Left lung (tissue), 10 donors: ENCODE measurements around the gene SINHCAF. TPM values are rescaled to one million over a fixed set of nuclear protein-coding genes. Genes with fewer than 3 reads are reported as not detected.

Source experiments
- ATAC-seq: fragments of 200-7000 bp; cut with Tn5 transposase; one replicate; pipeline ENCODE4 v1.9.1; 2020; ENCODE audit warnings: moderate library complexity
- DNase-seq, 4 donors: peaks; one replicate each; pipeline ENCODE4 v3.0.0-alpha.2; 2013 to 2020
- H3K27ac ChIP-seq, 2 donors: fragments of 200-600 bp; sonication (generic) in 1 of 2; one replicate each; pipeline versions ENCODE4 v1.5.0 to v1.8.0; 2020 to 2021
- H3K27me3 ChIP-seq, 2 donors: fragments of 200-600 bp; sonication (generic) in 1 of 2; one replicate each; pipeline versions ENCODE4 v1.5.0 to v1.8.0; 2020 to 2021
- H3K36me3 ChIP-seq, 2 donors: fragments of 200-600 bp; sonication (generic) in 1 of 2; one replicate each; pipeline versions ENCODE4 v1.5.0 to v1.8.0; 2020 to 2021
- H3K4me1 ChIP-seq, 2 donors: fragments of 200-600 bp; one replicate each; pipeline ENCODE4 v1.8.0; 2021
- H3K4me3 ChIP-seq, 2 donors: fragments of 200-600 bp; sonication (generic) in 1 of 2; one replicate each; pipeline versions ENCODE4 v1.5.0 to v1.8.0; 2020 to 2021; ENCODE audit warnings: mild to moderate bottlenecking in 1 of 2
- H3K9me3 ChIP-seq, 2 donors: fragments of 200-600 bp; sonication (generic) in 1 of 2; one replicate each; pipeline versions ENCODE4 v1.5.0 to v1.8.0; 2020 to 2021
- intact Hi-C, 2 donors: fragments of 100-400 bp; cut with DNase I; formaldehyde crosslinking; loops; one replicate each; pipeline versions ENCODE4 v1.11.2 to v1.14.2; 2022
- polyA plus RNA-seq, 6 donors: library from polyadenylated mRNA; unstranded; fragments of 120-200 nt; gene quantifications; one replicate each; pipeline ENCODE4 v1.2.1, GENCODE V29; 2013; ENCODE audit not compliant: insufficient read length in 6 of 6
- total RNA-seq, 2 donors: library from RNA; stranded (reverse); fragmentation: NEBNext Ultra II Directional; extraction: Animal tissue kit (Norgen Biotek cat#: 25700); gene quantifications; one replicate each; pipeline ENCODE4 v1.2.1, GENCODE V29; 2021
- TF ChIP-seq, protein P1 (sequence below), 2 donors: fragments of 200-600 bp; sonication (generic) in 1 of 2; IDR thresholded peaks; one replicate each; pipeline versions ENCODE4 v1.5.0 to v1.8.0; 2021; ENCODE audit warnings: antibody characterized with exemption in 2 of 2
- donor health status: DM: no; HTN: yes; CAD: no.
- donor health status: DM: no; HTN: no; CAD: no.

The SINHCAF gene
- total and polyA plus RNA-seq, 8 donors: 37.9 to 138 (median 119) TPM

DNA sequence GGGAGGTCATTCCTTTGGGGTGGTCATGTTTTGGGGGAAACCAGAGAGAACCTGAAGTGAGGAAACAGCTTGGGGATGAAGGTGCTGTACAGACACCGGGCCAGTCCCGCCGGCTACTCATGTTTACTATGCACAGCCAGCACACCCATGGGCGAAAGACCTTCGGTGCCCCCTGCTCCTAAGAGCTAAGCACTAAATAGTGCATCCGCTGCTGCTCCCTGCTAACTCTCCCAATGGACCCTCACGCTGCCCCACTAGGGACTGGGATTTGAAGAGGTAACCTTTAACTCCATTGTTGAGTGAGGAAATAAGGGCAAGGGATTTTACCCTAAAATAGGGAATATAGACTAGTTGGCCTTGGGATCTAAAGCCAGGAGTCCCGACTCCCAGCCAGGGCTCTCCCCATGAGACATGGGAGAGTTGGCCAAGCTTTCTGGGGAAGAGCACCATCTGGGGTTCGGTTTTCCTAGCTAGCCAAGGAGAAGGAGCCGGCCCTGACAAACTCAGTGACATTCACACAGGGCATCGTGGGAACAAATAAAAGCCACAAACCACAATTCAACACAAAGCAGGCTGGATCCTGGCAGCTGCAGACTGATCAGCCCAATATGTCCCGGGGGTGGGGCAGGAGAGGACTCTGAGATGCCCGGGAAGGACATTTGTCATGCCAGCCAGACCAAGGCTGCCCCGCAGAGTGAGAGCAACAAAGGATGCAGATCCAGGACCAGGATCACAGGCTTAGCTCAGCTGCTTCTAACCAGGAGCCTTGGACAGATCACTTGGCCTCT, 91.7 kb downstream of the SINHCAF start:
- H3K4me3 ChIP-seq: no peak overlapping the region
- DNase-seq: no peak
- H3K36me3 ChIP-seq: no peaks in the 10 kb centered on the region
- no peak overlapping the region for H3K27ac ChIP-seq
- no peaks in the 10 kb centered on the region for H3K9me3 ChIP-seq
- intact Hi-C loops: no loop called here
- ATAC-seq: no peak
- no peaks in the 10 kb centered on the region for H3K4me1 ChIP-seq
- TF ChIP-seq, protein P1, sequence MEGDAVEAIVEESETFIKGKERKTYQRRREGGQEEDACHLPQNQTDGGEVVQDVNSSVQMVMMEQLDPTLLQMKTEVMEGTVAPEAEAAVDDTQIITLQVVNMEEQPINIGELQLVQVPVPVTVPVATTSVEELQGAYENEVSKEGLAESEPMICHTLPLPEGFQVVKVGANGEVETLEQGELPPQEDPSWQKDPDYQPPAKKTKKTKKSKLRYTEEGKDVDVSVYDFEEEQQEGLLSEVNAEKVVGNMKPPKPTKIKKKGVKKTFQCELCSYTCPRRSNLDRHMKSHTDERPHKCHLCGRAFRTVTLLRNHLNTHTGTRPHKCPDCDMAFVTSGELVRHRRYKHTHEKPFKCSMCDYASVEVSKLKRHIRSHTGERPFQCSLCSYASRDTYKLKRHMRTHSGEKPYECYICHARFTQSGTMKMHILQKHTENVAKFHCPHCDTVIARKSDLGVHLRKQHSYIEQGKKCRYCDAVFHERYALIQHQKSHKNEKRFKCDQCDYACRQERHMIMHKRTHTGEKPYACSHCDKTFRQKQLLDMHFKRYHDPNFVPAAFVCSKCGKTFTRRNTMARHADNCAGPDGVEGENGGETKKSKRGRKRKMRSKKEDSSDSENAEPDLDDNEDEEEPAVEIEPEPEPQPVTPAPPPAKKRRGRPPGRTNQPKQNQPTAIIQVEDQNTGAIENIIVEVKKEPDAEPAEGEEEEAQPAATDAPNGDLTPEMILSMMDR (IDR thresholded peaks at IDR 0.05): no peak
- peaks cover 0 to 36% of the 10 kb centered on the region in 2 donors for H3K27me3 ChIP-seq

DNA sequence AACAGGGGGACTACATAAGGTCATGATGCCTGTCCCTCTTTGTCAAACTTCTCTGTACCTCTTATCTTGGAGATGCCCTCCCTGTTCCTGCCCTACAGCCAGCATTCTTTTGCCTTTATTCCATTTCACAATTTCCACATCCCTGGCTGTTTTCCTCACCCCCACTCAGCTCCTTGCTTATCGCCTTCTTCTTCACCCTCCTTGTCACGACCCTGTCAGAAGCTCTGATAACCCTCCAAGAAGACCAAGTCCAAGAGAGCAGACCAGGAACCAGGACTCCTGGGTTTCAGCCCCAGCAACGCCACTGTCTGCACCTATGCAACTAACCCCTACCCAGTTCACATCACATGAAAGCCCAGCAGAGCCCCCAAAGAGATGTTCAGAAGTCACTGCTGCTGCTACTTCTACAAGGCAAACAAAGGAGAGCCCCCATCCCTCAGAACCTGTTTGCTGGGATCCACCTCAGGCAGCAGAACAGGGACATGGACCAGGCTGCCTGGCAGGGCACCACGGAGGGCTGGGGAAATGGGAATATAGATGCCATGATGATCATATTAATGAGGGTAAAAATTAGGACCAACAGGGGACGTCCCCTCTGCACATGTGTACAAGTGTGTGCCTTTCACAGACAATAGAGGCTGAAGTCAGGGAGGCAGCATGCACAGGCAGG, 92.8 kb downstream of the SINHCAF start:
- no peak for DNase-seq
- ATAC-seq: no peak
- TF ChIP-seq, protein P1 (IDR thresholded peaks at IDR 0.05): no peak
- Histone ChIP-seq H3K9me3 (no peaks in the 10 kb centered on the region), H3K36me3 (no peaks in the 10 kb centered on the region), H3K4me1 (no peaks in the 10 kb centered on the region), H3K27ac (no peak overlapping the region), H3K27me3 (peaks cover 0 to 31% of the 10 kb centered on the region in 2 donors), H3K4me3 (no peak overlapping the region)
- intact Hi-C loops: no loop called here

DNA sequence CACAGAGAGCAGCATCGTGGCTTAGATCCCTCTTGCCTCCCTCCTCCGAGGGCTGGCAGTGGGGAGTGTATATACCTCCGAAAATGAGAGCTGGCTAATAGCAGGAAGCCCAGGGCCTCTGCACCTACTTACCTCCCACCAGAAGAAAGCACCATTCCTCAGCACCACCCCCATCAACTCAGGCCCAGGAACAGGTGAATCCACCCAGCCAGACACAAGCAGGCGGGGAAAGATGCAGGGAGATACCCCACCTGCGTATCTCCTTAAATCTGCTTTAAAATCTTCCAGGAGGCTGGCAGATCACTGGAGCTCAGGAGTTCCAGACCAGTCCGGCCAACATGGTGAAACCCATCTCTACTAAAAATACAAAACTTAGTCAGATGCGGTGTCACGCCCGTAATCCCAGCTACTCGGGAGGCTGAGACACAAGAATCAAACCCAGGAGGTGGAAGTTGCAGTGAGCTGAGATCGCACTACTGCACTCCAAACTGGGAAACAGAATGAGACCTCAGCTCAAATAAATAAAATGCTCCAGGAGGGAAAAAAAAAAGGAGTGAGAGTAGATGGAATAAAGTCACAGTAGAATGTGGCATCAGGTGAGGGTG, 93.5 kb downstream of the SINHCAF start:
- H3K27me3 ChIP-seq: peaks cover 0 to 24% of the 10 kb centered on the region in 2 donors
- intact Hi-C loops: no loop called here
- ATAC-seq: no peak
- no peak overlapping the region for H3K27ac ChIP-seq
- no peaks in the 10 kb centered on the region for H3K4me1 ChIP-seq
- no peak overlapping the region for H3K4me3 ChIP-seq
- DNase-seq: no peak
- H3K36me3 ChIP-seq: no peaks in the 10 kb centered on the region
- TF ChIP-seq, protein P1 (IDR thresholded peaks at IDR 0.05): no peak
- H3K9me3 ChIP-seq: no peaks in the 10 kb centered on the region

DNA sequence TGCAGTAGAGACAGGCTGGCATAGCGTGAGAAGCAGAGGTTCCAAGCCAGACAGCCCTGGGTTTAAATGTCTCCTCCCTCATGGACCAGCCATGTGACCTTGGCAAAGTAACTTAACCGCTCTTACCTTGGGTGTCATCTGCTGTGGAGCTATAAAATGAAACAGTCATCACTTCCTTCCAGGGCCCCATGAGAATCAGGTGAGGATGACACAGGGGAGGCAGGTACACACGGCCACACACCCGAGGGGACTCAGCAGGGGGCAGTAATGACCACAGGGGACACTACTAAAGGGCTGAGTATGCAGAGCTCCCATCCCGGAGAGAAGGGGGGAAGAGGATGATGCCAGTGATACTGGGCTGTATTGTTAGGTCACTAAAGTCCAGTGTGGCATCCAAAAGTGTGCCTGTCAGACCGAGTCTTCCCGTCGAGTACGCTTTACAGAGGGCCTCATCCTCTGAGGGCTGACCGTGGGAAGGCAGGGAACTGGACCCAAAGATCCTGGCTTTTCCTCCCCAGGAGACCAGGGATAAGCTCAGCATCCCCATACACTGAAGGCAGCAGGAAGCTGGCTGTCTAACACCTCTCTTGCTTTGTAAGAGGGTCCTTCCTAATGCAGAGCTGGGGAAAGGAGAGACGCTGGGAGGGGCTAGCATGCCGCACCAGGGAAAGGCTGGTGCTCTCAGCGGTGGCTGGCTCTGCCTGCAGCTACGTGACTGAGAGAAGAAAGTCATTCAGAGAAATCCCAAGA, 94.2 kb downstream of the SINHCAF start:
- TF ChIP-seq, protein P1 (IDR thresholded peaks at IDR 0.05): no peak
- DNase-seq (no peak), ATAC-seq (no peak)
- Histone ChIP-seq H3K27ac (no peak overlapping the region), H3K4me3 (no peak overlapping the region), H3K9me3 (no peaks in the 10 kb centered on the region), H3K27me3 (peaks cover 0 to 19% of the 10 kb centered on the region in 2 donors), H3K4me1 (no peaks in the 10 kb centered on the region), H3K36me3 (no peaks in the 10 kb centered on the region)
- intact Hi-C loops: no loop called here
